GM19193 (cell line): Measurements from ENCODE around the gene DPEP2.
A peak's percentile ranks its signal among the peaks of the same experiment; 100 is the strongest.

ENCODE experiments used
- POLR2A ChIP-seq: IDR thresholded peaks from 4 replicates; pipeline ENCODE4 v1.6.1; 2011; ENCODE audit not compliant: insufficient read depth, insufficient read length; ENCODE audit errors: extremely low read depth

DPEP2 gene

DNA sequence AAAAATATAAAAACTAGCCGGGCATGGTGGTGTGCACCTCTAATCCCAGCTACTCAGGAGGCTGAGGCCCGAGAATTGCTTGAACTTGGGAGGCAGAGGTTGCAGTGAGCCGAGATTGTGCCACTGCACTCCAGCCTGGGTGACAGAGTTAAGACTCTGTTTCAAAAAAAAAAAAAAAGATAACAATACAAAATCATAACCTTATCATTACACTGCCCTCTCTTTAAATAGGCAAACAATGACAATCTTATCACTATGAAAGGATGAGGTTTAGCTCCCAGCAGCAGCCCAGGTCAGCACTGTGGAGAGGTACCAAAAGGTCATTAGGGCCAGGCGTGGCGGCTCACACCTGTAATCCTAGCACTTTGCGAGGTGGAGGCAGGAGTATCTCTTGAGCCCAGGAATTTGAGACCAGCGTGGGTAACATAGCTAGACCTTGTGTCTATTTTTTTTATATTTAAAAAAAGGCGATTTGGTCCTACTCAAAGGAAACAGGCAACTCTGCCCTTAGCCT, 19.9 kb upstream of the DPEP2 start:
- no peak for TF ChIP-seq POLR2A

- no peak for TF ChIP-seq POLR2A
Observed at GRCh38 chr16:68015681-68016080, 16.4 kb upstream of the DPEP2 start, which contains the start of gene DPEP2NB. DPEP2NB (minus strand) TSS chr16:68015911; CDS start chr16:68015770, 141 bp downstream.

- TF ChIP-seq POLR2A = no peak
Observed at GRCh38 chr16:68013440-68013839, 14.2 kb upstream of the DPEP2 start.

GRCh38 chr16:68009157-68009735, 10.0 kb upstream of the DPEP2 start:
- no peak for TF ChIP-seq POLR2A

DNA sequence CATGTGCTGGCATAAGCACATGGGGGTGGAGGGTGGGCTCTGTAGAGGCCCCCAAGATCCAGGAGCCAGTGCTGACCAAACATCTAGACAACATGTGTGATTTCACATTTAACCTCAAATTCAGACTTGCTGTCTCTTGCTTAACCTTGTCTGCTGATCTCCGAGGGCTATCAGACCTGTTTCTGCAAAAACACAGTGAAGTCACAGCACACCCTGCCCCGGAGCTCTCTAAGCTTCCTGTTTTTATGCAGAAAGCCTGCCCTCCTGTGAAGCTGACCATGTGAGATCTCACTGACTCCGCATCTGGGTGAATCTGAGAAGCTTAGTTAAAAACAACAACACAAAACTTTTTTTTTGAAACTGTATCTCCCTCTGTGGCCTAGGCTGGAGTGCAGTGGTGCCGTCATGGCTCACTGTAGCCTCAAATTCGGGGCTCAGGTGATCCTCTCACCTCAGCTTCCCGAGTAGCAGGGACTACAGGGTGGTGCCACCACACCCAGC, 6.6 kb upstream of the DPEP2 start:
- no peak for TF ChIP-seq POLR2A

DNA sequence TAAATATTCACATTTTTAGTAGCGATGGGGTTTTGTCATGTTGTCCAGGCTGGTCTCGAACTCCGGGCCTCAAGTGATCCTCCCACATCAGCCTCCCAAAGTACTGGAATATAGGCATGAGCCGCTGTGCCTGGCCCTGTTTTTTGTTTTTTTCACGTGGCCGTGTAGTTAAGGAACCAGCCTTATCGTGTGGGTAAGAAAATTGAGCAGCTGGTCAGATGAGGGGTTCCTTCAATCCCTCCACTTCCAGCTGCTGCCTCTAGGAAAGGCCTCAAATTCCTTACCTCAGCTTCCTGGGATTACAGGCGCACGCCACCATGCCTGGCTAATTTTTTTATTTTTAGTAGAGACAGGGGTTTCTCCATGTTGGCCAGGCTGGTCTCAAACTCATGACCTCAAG, 5.9 kb upstream of the DPEP2 start:
- TF ChIP-seq POLR2A = no peak

DNA sequence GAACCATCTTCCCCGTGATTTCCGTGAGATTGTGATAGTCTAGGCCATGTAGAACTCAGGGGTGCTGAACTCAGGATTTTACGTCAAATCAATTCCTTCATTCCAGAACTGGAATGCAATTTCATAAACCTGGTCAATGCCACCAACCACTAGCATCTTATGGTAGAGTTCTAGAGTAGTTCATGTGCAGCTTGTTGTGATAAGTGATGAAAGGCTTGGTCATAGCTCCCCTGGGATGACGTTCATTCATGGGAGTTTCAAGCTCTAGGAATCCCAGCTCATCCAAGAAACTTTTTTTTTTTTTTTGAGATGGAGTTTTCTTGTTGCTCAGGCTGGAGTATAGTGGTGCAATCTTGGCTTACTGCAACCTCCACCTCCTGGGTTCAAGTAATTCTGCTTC, 3.7 kb upstream of the DPEP2 start:
- no peak for TF ChIP-seq POLR2A

- TF ChIP-seq POLR2A = no peak
Observed at GRCh38 chr16:68000450-68000849, 1.2 kb upstream of the DPEP2 start.

DNA sequence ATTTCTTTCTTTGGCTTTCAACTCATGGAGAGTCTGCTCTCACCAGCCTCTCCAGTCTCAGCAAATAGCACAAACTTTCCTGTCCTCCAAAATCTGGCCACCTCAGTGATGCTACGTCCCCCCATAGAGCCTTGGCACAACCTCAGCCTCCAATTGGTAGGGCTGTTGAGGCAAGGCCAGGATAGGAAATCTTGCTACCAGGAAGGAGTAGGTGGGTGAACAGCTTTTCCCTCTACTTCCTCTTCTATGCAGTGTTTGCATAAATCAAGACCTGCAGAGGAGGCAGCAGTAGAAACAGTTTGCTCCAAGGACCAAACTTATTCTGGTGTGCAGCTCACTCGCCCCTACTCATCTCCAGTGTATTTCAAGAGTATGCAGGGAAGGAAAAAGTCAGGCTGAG, 701 bp upstream of the DPEP2 start:
- TF ChIP-seq POLR2A = no peak

GRCh38 chr16:67996666-67997065, 2.6 kb downstream of the DPEP2 start:
- TF ChIP-seq POLR2A = no peak

DNA sequence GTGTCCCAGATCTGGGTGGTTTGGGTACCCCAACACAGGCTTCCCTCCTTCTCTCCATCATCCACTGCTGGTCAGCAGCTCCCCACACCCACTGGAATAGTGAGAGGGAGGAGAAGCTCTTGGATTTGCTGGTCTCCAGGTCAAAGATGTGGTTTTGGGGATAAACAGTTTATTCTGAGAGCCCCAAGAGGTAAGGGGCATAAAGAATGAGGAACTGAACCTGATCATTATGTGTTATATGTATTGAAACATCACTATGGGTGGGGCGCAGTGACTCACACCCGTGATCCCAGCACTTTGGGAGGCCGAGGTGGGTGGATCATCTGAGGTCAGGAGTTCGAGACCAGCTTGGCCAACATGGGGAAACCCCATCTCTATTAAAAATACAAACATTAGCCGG, 3.9 kb downstream of the DPEP2 start:
- no peak for TF ChIP-seq POLR2A

- peak; percentile 55 for TF ChIP-seq POLR2A
Observed at GRCh38 chr16:67993207-67994039, 5.9 kb downstream of the DPEP2 start.

DNA sequence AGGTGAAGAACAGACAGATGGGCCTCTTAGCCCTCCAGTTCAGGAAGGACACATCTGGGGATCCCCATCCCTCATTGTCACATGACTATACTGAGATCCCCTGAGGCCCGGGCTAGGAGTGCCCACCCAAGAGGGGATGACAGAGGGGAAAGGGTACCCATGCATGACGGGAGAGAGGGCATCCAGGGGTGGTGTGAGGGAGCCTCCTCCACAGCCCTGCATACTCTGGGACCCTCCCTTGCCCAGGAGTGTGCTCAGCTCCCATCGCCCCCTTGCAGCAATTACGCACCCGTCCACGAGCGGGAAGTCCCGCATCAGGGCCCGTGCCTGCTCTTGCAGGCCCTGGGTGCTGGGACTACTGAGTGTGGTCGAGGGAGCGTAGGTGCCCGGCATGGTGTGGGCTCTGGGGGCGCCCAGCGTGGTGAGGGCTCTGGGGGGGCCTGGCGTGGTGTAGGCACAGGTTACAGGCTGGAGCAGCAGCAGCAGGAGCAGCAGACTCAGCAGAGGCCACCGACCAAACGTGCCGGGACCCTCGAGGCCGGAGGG, 6.5 kb downstream of the DPEP2 start:
- no peak for TF ChIP-seq POLR2A

- TF ChIP-seq POLR2A = no peak
Observed at GRCh38 chr16:67990018-67990386, 9.3 kb downstream of the DPEP2 start.

GRCh38 chr16:67989322-67990017, 9.8 kb downstream of the DPEP2 start:
- TF ChIP-seq POLR2A = no peak
